RWPE1 (cell line): ENCODE data around the gene ST7.

Source experiments
- CTCF ChIA-PET: fragments of 350-600 bp; sonication (Branson Sonifier 250); formaldehyde crosslinking; extraction: SDS; loops from one replicate; lab custom pipeline; 2021; lab: Yijun Ruan, JAX
- POLR2A ChIA-PET: fragments of 400-600 bp; formaldehyde crosslinking; extraction: SDS; loops from one replicate; lab custom pipeline; 2020; ENCODE audit warnings: antibody characterized with exemption; ENCODE audit not compliant: low non-redundant PET; lab: Yijun Ruan, JAX
- DNase-seq: peaks from one replicate; pipeline ENCODE4 v3.0.0; 2012; ENCODE audit warnings: low spot score
- H3K27ac ChIP-seq: fragments of 450-650 bp; 2 replicates; pipeline ENCODE4 v1.5.1; 2017
- TF ChIP-seq, protein P1 (sequence below): fragments of 450-650 bp; conservative IDR thresholded peaks from 2 replicates; pipeline ENCODE4 v1.5.1; 2017; ENCODE audit warnings: low read depth, mild to moderate bottlenecking

ST7 gene

DNA sequence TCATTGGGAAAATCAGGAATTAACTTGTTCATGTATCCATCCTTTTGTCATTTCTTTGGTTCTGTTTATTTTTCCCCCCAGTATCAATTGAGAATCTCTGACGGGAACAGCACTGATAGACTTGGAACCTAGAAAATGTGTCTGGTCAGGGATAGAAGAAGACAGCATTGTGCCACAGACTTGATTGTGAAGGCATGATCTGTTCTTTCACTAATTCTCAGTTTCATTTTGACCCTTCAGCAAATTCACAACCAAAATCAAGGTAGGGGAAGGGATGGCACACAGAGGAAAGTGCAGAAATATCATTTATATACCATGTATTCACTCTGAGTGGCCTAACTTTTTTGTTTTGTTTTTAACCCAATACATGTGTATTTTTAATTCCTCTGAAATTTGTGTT lies 262.7 kb downstream of the ST7 start:
- CTCF ChIA-PET: no interaction called here
- H3K27ac ChIP-seq: no peak overlapping the region
- no peak for DNase-seq
- POLR2A ChIA-PET: no interaction called here
- TF ChIP-seq, protein P1, sequence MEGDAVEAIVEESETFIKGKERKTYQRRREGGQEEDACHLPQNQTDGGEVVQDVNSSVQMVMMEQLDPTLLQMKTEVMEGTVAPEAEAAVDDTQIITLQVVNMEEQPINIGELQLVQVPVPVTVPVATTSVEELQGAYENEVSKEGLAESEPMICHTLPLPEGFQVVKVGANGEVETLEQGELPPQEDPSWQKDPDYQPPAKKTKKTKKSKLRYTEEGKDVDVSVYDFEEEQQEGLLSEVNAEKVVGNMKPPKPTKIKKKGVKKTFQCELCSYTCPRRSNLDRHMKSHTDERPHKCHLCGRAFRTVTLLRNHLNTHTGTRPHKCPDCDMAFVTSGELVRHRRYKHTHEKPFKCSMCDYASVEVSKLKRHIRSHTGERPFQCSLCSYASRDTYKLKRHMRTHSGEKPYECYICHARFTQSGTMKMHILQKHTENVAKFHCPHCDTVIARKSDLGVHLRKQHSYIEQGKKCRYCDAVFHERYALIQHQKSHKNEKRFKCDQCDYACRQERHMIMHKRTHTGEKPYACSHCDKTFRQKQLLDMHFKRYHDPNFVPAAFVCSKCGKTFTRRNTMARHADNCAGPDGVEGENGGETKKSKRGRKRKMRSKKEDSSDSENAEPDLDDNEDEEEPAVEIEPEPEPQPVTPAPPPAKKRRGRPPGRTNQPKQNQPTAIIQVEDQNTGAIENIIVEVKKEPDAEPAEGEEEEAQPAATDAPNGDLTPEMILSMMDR: no peak

DNA sequence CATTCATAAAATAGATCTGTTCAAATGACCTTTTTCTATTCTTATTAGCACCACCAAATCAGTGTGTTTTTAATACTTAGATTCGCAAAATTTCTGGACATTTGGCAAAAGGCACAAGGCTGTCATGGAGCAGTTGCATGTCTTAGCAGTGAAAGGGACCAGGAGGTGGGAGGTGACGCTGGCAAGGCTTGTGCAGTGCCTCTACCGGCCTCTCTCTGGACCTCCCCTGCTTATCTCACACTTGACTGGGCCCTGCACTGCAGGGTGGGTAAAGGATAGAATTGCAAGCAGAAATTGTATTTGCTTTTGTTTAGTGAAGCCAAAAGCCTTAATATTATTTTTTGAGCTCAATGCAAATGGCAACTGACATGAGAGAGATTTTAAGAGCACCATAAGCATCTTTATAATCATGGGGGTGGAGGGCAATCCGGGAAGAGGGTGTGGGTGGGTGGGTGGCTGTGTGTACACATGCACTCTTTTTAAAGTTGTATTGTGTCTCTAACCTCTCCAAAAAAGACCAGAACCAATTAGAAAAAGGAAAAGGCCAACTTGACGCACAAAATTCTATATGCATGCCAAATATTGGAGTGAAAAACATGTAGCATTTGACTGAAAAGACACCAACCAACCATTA lies 263.3 kb downstream of the ST7 start:
- DNase-seq: no peak
- TF ChIP-seq, protein P1: no peak

DNA sequence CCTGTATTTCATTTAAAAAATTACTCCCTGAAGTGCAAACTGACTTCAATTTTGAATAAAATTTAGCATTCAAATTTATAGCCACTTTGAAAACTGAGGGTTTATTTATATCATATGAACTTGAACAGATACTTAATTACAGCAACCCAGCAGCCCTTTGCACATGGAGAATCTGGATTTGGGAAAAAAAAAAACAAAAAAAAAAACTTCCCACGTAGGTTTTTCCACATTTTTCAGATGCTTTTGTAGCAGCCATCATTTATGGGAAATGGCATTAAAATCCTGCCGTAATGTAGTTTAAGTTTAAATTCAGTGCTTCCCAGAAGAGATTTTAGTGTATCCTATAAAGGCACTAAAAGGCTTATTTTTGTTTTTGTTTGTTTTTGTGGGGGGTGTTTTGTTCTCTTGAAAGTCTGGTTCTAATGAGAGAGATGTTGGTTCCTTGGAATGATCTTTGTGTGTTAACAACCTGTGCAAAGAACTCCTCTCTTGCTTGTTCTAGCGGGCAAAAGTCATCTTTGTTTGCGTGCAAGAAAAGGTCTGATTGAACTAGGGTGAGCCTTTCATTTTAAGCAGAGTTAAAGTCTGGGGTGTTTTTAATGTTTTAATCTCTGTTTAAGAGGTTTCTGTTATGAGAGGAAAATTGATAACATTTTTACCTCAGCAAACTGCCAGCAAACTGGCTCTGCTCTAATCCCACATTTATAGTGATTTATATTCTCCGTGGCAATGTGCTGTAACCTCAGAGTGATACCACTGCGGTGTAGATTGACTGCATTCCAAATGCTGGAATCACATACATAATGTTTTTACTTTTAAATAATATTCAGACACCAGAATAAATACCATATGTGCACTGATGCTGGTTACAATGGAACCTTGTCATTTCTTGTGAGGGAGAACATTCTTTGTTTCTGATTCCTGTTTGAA lies 264.1 kb downstream of the ST7 start:
- TF ChIP-seq, protein P1: no peak
- DNase-seq: no peak
- CTCF ChIA-PET: no interaction called here
- H3K27ac ChIP-seq: no peak overlapping the region
- POLR2A ChIA-PET: no interaction called here

More for the DNA sequence above, 263.3 kb downstream of the ST7 start:
- no peak overlapping the region for H3K27ac ChIP-seq
- ChIA-PET CTCF (no interaction called here), POLR2A (no interaction called here)

DNA sequence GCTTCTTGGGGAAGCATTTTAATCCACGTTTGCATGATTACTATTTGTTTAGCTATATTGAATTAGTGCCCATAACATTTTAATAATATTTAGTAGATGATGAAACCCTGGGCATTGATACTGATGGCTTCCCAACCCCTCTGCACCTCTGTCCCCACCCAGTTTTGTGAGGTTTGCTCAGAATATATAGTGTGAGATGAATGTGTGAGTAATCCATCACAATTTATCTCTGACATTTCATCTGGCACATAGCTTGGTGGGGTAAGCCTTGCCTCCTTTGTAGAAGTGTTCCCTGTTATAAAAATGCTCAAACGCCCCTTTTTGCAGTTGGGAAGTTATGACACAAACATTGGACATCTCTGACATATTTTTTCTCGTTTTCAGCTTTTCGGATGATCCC lies 265.4 kb downstream of the ST7 start:
- TF ChIP-seq, protein P1: no peak
- ChIA-PET CTCF (no interaction called here), POLR2A (no interaction called here)
- no peak for DNase-seq
- no peak overlapping the region for H3K27ac ChIP-seq

DNA sequence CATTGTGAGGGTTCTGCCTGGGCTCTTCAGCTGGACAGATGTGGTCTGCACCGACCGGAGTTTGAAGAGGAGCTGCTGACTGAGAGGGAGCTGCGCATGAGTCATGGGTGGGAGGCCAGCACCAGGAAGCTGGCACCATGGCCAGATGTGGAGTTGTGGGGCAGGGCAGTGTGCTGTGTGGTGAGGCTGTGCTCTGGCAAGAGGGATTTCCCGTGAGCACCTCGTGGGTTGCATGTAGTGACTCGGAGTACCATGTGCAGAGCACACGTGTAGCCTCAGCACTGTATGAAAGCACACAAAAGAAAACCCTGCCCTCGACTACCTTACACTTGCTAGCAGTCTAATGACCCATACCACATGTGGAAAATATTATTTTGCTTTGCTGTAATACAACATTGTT lies 266.2 kb downstream of the ST7 start:
- POLR2A ChIA-PET: no interaction called here
- H3K27ac ChIP-seq: no peak overlapping the region
- CTCF ChIA-PET: no interaction called here
- TF ChIP-seq, protein P1: no peak
- no peak for DNase-seq

DNA sequence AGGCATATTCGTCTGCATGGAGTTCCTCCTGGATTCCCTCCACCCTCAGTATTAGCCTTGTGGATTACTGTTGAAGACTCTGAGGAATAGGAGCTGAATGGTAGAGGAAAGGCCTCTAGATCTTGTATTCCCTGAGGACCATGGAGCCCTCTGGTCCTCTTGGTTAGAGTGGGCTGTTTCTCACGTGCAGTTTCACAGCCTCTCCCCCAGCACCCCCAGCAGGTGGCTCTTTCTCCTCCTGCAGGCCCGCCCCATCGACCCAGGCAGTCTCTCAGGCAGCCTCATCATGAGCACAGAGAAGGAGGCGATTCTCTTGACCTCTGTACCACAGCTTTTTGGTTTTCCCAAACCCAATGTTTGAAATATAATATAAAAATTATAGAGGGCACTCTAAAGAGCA lies 267.5 kb downstream of the ST7 start:
- no peak overlapping the region for H3K27ac ChIP-seq
- TF ChIP-seq, protein P1: no peak
- ChIA-PET POLR2A (no interaction called here), CTCF (interaction anchor here (1.0 kb wide), 1 partner anchor 8 kb away, joined by 3 read pairs; no protein-coding TSS in a partner anchor)
- DNase-seq: no peak
